HL-60 (cell line): ENCODE measurements around the gene CACFD1.

Experiments used
- DNase-seq, 2 experiments: peaks; one replicate each; pipeline ENCODE4 v3.0.0-alpha.2; 2010 to 2020; ENCODE audit warnings: low read depth in 1 of 2, low spot score in 1 of 2
- H3K27ac ChIP-seq: fragments of 250-450 bp; sonication (Bioruptor Pico); replicated peaks from 2 replicates; pipeline ENCODE4 v1.5.1; 2020; ENCODE audit warnings: mild to moderate bottlenecking, moderate library complexity
- H3K27me3 ChIP-seq: fragments of 250-450 bp; sonication (Bioruptor Pico); 2 replicates; pipeline ENCODE4 v1.5.1; 2021; ENCODE audit warnings: mild to moderate bottlenecking, moderate library complexity; ENCODE audit not compliant: insufficient read depth, poor library complexity, severe bottlenecking
- H3K4me3 ChIP-seq: replicated peaks from 2 replicates; pipeline ENCODE4 v1.5.1; 2011; ENCODE audit warnings: mild to moderate bottlenecking, control low read depth, low read length; ENCODE audit not compliant: insufficient read depth
- GABPA ChIP-seq: IDR thresholded peaks from 2 replicates; pipeline ENCODE4 v1.6.1; 2012; ENCODE audit warnings: low read depth
- POLR2AphosphoS5 ChIP-seq: IDR thresholded peaks from 2 replicates; pipeline ENCODE4 v1.6.1; 2012; ENCODE audit warnings: low read depth
- SPI1 ChIP-seq: IDR thresholded peaks from 2 replicates; pipeline ENCODE4 v1.6.1; 2012; ENCODE audit warnings: low read depth, mild to moderate bottlenecking, borderline replicate concordance
- TF ChIP-seq, protein P1 (sequence below): IDR thresholded peaks from one replicate; pipeline ENCODE4 v1.5.1; 2011; ENCODE audit warnings: low read length, control low read depth, inconsistent platforms; ENCODE audit not compliant: insufficient read depth
- TF ChIP-seq, protein P2 (sequence below): IDR thresholded peaks from 2 replicates; pipeline ENCODE4 v1.6.1; 2012; ENCODE audit warnings: low read depth; ENCODE audit not compliant: insufficient replicate concordance

CACFD1 gene

DNA sequence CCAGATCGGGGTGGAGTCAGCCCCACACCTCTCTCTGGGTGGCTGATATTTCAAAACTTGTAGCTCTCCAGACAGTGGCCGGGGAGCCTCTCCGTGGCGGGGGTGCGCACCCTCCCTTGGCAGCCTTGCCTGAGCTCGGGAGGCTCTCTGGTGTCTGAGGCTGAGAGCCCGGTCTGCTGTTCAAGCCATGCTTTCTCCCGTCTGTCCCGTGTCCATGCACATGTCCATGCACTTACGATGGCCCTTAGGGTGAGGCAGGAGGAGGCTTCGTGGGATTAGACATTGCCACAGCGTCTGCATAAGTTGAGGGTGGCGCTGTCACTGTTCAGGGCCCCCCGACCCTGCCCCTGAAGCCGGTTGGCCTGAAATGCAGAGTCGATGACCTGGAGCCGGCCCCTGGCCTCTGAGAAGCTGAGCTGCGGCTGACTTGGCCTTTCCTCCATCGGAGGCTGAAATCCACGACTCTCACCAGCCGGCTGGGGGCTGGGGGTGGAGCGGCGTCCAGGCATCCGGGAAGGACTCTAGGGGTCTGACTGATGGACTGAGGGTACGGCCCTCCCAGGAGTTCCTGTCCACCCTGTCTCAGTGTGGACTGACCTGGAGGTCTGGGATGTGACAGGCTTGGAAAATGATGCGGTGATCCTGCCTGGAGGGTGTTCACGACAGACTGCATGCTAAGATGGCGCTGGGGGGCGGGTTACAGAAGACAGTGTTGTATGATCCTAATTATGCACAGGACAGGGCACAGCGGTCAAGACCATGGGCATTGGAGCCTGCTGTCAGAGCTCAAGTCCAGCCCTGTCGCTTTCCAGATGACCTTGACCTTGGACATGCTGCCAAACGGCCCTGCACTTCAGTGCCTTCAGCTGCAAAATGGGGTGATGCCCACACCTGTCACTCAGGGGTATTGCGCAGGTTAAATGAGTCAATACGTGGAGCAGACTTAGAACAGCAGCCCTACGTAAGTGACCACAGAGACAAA is 37.4 kb downstream of the CACFD1 start:
- Histone ChIP-seq H3K27me3 (no peaks in the 10 kb centered on the region), H3K4me3 (no peak overlapping the region), H3K27ac (no peak overlapping the region)
- DNase-seq, result no peak
- TF ChIP-seq, protein P1, sequence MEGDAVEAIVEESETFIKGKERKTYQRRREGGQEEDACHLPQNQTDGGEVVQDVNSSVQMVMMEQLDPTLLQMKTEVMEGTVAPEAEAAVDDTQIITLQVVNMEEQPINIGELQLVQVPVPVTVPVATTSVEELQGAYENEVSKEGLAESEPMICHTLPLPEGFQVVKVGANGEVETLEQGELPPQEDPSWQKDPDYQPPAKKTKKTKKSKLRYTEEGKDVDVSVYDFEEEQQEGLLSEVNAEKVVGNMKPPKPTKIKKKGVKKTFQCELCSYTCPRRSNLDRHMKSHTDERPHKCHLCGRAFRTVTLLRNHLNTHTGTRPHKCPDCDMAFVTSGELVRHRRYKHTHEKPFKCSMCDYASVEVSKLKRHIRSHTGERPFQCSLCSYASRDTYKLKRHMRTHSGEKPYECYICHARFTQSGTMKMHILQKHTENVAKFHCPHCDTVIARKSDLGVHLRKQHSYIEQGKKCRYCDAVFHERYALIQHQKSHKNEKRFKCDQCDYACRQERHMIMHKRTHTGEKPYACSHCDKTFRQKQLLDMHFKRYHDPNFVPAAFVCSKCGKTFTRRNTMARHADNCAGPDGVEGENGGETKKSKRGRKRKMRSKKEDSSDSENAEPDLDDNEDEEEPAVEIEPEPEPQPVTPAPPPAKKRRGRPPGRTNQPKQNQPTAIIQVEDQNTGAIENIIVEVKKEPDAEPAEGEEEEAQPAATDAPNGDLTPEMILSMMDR, result no peak
- TF ChIP-seq POLR2AphosphoS5, result no peak
- no peak for TF ChIP-seq GABPA
- TF ChIP-seq SPI1, result no peak
- TF ChIP-seq, protein P2, sequence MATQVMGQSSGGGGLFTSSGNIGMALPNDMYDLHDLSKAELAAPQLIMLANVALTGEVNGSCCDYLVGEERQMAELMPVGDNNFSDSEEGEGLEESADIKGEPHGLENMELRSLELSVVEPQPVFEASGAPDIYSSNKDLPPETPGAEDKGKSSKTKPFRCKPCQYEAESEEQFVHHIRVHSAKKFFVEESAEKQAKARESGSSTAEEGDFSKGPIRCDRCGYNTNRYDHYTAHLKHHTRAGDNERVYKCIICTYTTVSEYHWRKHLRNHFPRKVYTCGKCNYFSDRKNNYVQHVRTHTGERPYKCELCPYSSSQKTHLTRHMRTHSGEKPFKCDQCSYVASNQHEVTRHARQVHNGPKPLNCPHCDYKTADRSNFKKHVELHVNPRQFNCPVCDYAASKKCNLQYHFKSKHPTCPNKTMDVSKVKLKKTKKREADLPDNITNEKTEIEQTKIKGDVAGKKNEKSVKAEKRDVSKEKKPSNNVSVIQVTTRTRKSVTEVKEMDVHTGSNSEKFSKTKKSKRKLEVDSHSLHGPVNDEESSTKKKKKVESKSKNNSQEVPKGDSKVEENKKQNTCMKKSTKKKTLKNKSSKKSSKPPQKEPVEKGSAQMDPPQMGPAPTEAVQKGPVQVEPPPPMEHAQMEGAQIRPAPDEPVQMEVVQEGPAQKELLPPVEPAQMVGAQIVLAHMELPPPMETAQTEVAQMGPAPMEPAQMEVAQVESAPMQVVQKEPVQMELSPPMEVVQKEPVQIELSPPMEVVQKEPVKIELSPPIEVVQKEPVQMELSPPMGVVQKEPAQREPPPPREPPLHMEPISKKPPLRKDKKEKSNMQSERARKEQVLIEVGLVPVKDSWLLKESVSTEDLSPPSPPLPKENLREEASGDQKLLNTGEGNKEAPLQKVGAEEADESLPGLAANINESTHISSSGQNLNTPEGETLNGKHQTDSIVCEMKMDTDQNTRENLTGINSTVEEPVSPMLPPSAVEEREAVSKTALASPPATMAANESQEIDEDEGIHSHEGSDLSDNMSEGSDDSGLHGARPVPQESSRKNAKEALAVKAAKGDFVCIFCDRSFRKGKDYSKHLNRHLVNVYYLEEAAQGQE, result no peak

DNA sequence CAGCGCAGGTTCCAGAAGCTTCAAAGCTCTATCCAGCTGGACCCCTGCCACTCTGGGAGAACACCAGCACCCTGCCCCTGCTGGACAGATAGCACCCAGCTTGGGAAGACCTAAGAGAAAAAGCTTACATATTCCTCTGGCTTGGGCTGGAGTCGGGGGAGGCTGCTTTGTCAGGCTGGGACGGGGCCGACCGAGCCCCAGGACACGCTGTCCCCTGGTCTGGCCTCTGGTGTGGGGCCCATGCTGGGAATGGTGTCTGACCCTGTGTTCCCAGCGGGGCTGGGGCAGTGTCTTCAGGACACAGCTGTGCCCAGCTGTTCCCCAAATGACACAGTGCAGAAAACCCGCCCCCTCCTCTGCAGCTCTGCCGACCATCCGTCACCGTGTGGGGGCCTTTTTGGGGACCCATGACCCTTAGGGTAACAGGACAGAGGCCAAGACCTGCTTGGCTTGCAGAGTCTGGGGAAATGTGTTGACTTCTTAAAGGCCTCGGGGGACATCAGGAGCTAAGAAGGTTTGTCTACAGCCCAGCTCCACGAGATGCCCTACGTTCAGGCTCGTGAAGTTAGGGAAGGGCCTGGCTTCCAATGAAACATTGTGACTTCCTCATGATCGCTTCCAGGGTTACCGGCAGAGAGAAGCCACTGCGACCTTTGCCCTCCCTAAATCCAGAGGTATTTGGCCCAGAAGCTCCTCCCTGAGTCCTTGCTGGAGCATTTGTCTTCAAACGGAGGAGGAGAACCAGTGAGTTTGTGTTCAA is 39.5 kb downstream of the CACFD1 start:
- TF ChIP-seq GABPA (no peak), POLR2AphosphoS5 (no peak), SPI1 (no peak)
- TF ChIP-seq, protein P2, result no peak
- TF ChIP-seq, protein P1, result no peak
- no peak for DNase-seq
- H3K4me3 ChIP-seq, result no peak overlapping the region
- H3K27ac ChIP-seq, result no peak overlapping the region
- H3K27me3 ChIP-seq, result no peaks in the 10 kb centered on the region

DNA sequence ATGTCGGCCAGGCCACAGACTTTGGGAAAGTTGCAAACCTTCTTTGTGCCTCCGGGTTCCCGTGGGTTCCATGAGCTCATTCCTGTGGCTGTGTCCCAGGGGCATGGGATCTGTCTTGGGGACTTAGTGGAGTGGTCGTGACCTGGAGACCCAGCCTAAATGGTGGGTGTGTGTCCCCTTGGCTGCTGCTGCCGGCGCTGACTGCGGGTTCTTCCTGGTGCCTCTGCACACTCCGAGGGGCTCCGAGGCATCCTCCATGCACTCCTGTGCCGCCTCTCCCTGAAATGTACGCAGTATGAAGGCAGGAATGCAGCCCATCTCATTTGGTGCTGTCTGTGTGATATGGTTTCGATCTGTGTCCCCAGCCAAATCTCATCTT is 40.1 kb downstream of the CACFD1 start:
- Histone ChIP-seq H3K4me3 (no peak overlapping the region), H3K27ac (no peak overlapping the region), H3K27me3 (no peaks in the 10 kb centered on the region)
- no peak for DNase-seq
- TF ChIP-seq, protein P2, result no peak
- TF ChIP-seq SPI1 (no peak), GABPA (no peak), POLR2AphosphoS5 (no peak)
- TF ChIP-seq, protein P1, result no peak
